CD4-positive, alpha-beta T cell treated with Interleukin-15 for 4 hours (primary cell): ENCODE data around the gene NDUFAF3.

Source experiments
- DNase-seq: peaks from one replicate; pipeline ENCODE4 v3.0.0-alpha.2; 2020; ENCODE audit warnings: low spot score

Gene NDUFAF3

DNA sequence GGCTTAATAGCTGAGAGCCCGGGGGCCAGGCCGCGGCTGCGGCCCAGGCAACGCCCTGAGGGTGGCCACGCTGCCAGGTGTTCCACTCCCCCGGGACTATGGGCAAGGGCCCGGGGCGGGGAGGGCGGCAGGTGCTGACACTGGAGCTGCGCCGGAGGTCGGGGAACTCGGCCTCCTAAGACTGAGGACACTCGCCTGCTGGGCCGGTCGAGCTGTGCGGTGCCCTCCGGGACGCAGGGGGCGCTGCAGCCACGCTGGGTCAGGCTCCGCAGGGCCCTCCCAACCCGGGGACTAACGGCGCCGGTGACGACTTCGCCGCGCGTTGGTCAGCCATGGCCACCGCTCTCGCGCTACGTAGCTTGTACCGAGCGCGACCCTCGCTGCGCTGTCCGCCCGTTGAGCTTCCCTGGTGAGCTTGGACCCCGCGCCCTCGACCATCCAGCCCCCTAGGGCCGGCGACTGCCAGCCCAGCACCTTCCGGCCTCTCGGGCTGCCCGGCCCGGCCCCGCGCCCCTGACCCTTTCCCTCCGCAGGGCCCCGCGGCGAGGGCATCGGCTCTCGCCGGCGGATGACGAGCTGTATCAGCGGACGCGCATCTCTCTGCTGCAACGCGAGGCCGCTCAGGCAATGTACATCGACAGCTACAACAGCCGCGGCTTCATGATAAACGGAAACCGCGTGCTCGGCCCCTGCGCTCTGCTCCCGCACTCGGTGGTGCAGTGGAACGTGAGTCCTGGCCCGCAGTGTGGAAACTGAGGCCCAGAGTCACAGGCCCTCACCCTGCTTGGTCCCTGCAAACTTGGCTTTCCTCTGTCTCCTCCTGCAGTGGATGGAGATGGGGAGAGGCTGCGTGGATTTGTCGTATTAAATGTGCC is at the start of gene NDUFAF3:
TSS of gene NDUFAF3 (plus strand) at position 309 of the 875 bp plus-strand sequence. CDS start at position 333, 24 bp downstream.
- peak; percentile 93 for DNase-seq

- no peak for DNase-seq
Measured at GRCh38 chr3:48974076-48974864, 47.7 kb upstream of the NDUFAF3 start.

GRCh38 chr3:48979451-48979850 is 42.5 kb upstream of the NDUFAF3 start:
- DNase-seq, result no peak

GRCh38 chr3:48980295-48980694 is 41.6 kb upstream of the NDUFAF3 start:
- DNase-seq, result no peak

GRCh38 chr3:48982016-48982415 is 39.9 kb upstream of the NDUFAF3 start:
- DNase-seq, result no peak

DNA sequence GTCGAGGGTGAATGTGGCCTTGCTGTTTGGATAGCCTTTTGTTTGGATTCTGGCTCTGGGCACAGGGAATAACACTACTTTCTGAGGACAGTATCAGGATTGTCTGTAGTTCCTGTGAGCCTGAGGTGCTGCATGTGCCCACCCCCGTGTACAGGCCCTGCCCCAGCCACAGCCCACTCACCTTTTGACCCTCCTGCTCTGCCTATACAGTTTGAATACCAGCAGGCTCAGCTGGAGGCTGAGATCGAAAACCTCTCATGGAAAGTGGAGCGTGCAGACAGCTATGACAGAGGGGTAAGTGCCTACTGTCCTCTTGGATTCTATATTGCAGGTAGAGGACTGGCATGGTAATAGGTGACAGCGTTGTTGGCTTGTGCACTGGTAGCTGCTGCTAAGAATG is 39.2 kb upstream of the NDUFAF3 start:
- no peak for DNase-seq

DNA sequence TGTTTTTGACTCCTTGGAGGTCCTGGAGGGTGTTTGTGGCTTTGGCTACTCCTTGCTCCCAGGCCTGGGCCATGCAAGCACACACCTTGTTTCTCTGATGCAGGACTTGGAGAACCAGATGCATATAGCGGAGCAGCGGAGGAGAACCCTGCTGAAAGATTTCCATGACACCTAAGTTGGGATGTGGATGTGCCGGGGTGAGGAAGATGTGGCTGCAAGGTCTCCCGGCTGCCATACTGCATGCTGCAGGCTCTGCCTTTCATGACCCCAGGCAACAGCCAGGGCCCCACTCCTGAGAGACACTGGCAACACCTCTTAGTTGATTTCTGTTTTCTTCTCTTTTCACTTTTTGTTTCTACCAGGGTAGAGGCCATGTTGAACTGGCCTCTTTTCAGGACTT is 38.8 kb upstream of the NDUFAF3 start:
- no peak for DNase-seq

DNA sequence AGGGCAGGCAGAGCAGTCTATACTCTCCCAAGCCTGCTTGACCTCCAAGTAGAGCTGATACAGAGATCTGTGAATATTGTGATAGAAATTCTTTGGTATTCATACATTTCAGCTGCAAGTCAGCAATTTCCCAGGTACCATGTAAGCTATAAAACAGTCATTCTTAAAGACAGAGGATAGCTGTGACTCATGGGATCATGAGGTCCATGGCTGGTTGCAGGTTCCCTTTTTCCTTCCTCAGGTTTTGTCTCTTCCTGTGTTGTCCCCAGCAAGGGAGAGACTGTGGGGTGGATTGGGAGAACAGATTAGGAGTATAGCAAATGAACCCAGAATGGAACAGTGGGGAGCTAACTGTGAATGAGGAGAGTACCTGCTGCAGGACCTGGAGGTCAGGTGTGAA is 37.3 kb upstream of the NDUFAF3 start:
- no peak for DNase-seq

DNA sequence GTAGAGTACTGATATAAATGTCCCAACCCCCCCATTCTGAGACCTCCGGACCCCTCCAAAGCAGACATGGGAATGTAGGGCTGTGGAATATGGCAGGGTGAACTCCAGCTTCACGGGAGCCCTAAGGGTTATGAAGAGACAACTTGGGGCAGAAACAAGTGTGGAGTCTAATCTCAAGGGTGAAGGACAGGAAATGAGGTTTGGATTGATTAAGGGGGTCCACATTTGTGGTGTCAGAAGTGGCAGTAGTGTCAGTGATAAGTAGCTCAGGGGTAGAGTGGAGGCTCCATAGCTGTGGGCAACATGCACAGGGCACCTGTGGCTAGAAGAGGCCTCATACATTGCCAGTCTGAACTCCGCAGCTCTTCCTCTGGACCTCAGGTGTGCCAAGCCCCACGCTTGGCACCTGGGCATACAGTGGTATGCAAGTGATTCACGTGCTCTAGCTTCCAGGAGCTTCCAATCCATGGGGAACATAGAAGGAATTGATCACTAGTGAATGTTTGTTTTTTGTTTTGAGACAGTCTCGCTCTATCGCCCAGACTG is 36.0 kb upstream of the NDUFAF3 start:
- DNase-seq, result no peak

- no peak for DNase-seq
Measured at GRCh38 chr3:48989126-48989795, 32.7 kb upstream of the NDUFAF3 start.

- DNase-seq, result peak; percentile 80
Measured at GRCh38 chr3:48989796-48990635, 31.9 kb upstream of the NDUFAF3 start, which contains the start of gene P4HTM. TSS of gene P4HTM (plus strand) at chr3:48990241. CDS start at chr3:48990257, 16 bp downstream.

DNA sequence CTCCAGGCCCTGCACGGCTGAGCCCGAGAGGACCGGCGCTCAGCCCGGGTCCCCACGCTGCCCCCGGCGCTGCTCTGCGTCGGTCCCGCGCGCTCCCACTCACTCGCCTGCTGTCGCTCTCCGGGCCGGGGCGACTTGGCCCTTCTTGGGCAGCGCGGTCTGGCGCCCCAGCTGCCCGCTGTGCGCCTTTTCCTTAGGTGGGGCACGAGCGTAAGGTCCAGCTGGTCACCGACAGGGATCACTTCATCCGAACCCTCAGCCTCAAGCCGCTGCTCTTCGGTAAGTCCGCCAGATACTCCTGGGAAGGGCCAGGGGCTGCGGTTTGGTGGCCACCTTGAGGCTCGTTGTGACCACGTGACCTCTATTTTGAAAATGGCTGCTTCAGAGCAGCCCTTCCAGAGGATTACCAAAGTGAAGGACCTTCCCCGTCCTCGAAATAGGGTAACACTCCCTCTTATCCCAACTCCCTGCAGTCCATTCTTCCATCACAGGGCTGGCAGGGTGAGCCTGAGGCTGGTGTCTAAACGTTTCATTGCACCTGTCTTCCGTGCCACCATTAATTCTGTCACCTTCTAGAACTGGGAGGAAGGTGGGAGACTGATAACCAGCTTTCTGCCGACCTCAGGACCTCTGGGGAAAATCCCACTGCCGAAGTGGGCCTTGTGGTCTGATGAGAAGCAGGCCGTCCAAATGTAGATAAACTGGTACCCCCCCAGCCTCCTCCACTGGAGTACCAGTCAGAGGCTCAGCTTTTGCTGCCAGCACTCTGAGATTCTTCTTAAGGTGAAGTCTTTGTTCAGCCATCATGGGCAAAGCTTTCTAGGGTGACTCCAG is 31.1 kb upstream of the NDUFAF3 start:
- peak; percentile 31 for DNase-seq

- no peak for DNase-seq
Measured at GRCh38 chr3:48991851-48992545, 29.9 kb upstream of the NDUFAF3 start.

DNA sequence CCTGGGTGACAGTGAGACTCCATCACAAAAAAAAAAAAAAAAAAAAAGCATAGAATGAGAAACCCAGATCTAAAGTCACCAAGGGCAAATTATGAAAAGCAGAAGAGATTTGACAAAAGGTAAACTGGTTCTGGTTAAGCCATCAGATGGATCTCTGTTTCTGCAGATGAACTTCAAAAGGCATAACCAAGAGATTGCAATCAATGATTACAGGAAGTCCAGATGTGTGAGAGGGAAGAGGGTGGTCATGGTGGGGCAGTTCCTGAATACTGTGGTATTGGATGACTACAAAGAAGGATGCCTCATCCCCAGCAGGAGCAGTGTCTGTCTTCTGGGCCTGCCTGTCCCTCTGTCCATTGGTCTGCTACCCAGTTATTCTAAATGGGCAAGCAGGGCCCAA is 28.1 kb upstream of the NDUFAF3 start:
- no peak for DNase-seq

DNA sequence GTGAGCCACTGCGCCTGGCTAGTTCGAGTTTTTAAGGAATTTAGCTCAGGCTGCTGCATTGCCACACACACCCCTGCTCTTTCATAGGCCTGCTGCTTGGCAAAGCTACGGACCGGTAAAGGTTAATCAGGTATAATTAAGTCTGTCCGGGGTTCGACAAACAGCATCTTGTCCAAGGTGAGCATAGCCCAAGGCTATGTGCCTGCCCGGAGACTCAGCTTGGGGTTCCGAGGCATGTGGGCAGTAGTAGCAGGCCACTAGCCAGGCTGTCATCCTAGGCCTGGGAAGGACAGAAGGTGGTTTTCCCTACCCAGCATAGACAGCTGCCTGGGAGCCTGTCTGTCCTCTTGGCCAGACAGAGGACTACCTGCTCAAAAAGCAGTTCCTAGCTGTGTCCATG is 25.3 kb upstream of the NDUFAF3 start:
- DNase-seq, result no peak

DNA sequence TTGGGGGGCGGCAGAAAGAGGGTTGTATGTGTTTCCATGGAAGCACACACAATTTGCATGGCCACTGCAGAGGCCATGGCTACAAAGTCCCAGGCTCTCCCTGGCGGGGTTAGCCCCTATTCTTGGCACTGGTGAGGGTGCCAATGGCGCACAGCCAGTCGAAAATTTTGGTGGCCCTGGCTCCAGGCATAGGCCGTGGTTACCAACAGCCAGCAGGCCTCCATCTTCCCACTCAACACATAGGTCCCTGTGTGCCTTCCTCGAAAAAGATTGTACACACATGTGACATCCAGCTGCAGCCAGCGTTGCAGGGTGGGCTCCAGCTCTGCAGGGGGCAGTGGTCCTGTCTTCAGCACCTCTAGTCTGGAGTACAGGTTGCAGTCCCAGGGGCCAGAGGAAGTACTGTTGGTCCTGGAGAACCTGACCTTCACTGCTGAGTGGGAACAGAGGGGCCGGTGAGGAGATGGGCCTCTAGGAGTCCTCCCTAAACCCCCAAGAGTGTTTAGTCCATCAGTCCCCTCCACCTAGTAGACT is 24.8 kb upstream of the NDUFAF3 start:
- no peak for DNase-seq

- no peak for DNase-seq
Measured at GRCh38 chr3:48997714-48998637, 23.9 kb upstream of the NDUFAF3 start.
